ENCODE results near the gene NCKAP5.

NCKAP5 gene

DNA sequence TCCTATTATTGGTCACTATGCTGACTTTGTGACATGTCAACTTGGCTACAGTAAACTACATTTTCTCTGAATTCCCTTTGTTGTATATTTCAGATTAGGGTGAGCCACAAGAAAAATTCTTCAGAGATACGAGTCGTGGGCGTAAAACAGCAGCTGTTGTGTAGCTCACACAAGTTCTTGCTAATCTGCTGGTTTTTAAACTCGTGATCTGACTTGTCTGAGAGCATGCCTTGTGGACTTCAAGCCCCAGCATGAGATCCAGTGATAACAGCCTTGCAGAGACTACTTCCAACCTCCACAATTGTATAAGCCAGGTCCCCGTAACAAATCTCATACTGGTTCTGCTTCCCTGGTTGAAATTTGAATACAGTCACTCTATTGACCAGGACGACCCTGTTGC lies 638.5 kb downstream of the NCKAP5 start:
- intact Hi-C loops (cut with DNase I), result no loop called here
- no peak for DNase-seq

DNA sequence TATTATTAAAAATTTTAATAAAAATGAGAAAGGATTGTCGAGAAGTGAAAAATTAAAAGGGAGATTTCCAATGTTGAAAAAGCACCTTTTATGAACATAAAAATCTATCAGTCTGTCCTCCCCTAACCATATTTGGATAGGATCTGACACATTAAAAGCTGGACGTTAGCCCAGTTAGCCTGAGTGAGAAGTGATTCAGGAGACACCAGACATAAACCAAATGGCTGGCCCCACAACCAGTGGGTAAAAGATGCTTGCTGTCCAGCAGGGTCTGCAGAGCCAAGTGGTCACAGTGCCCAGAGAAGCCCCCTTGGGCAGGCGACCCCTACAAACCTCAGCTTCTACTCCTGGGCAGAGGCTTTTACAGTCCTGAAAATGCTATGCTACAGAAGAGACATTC lies 644.5 kb downstream of the NCKAP5 start:
- DNase-seq, result peak in 1 of 42 donors; percentile 38
- intact Hi-C loops (cut with DNase I), result no loop called here

DNA sequence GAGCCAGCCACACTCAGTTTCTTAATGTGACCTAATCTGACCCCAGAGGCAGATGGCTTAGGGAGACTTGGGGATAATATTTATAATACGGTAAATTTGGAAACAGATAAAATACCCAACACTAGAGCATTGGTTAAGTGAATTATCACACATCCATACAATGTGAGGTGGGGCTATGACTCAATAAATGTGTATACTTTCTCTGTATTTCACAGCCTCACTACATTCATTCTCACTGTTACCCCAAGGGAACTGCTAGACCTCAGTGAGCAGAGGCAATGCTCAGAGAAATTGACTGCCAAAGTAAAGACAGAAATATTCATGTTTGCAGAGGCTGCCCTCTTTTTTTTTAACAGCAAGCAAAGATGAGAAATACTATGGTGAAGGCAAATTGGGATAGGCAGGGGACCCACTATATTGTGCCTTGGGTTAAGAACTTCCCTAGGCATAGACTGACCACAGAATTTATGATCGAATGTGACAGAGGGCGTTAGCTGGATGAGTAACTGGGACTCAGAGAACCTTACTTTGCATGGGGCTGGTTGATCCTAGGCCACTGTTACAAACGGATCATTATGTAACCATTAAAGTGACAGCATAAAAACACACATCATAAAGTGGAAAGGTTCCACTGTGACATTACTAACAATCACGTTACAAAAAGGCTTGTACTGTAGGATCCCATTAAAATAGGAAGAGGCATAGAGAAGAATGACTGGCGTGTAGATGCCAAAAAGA lies 652.3 kb downstream of the NCKAP5 start:
- intact Hi-C loops (cut with DNase I), result no loop called here

DNA sequence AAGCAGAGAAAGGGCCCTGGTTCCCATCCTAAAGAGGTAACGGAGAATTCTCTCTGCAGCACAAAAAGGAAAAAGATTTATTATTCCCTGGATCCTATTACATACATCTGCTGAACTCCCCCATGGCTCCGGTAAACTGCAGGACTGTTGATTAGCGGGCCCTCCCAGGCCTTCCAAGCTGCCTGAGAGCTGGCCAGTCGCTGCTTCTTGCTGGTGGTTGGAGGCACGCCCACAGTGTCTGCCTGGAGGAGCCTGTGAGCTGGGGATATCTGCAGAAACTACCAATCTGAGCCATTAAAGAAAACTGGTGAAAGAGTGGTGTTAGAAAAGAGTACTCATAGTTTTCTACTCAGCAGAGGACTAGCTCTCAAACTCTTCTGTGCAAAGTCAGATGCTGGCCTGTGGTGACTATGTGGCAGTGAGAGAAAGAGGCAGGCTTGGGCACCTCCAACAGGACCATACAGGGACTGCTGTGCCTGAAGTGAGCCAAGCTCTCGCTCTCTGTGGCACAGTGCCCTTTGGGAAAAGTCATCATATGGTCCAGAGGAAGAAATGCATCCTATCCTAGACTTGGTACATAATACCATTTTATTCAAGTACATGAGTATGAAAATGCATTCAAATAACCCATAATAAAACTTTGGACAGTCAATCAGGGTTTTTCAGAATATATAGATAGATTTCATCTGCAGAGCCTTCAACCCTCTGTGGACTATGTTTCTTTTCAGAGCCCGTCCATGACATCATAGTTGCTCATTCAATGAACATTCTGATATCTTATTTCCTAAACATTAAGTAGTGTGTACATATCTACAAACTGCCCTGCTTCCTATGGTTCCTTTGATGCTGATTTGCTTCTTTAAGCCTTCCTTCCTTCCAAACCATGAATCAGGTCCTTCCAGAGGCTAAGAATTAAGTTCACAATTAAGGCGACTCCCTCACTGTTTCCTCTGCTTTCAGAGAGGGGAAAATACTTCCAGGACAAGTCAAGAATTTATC lies 656.2 kb downstream of the NCKAP5 start:
- peak in 27 of 42 donors; percentile 5 to 63 (median 23) for DNase-seq

More for the DNA sequence above, 652.3 kb downstream of the NCKAP5 start:
- DNase-seq, result no peak

DNA sequence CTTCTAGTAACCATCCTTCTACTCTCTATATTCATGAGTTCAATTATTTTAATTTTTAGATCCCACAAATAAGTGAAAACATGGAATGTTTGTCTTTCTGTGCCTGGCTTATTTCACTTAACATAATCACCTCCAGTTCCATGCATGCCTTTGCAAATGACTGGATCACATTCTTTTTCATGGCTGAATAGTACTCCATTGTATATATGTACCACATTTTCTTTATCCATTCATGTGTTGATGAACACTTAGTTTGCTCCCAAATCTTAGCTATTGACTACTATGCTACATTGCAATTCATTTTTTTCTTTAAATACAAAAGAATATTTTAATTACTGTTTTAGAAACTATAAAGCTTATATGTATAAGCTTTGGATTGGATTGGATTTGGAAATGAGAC lies 657.8 kb downstream of the NCKAP5 start:
- DNase-seq, result no peak
- intact Hi-C loops (cut with DNase I), result no loop called here

More for the DNA sequence above, 656.2 kb downstream of the NCKAP5 start:
- intact Hi-C loops (cut with DNase I), result no loop called here

DNA sequence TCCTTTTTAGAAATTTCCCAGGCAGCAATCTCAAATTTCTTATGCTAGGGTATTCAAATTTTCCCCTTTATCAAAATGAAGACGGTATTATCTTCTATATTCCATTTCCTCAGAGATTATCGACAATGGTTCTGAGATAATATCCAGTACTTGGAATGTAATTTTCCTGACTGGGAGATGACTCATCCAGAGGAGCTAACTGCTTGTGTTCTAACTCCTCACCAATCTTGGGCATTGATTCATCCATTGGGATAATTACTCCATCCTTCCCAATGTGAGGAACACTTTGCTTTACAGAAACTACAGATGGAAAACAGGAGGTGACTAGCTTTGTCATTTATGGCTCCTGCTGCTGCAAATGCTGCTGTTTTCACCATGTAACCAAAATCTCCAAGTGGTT lies 658.8 kb downstream of the NCKAP5 start:
- intact Hi-C loops (cut with DNase I), result no loop called here
- DNase-seq, result no peak

DNA sequence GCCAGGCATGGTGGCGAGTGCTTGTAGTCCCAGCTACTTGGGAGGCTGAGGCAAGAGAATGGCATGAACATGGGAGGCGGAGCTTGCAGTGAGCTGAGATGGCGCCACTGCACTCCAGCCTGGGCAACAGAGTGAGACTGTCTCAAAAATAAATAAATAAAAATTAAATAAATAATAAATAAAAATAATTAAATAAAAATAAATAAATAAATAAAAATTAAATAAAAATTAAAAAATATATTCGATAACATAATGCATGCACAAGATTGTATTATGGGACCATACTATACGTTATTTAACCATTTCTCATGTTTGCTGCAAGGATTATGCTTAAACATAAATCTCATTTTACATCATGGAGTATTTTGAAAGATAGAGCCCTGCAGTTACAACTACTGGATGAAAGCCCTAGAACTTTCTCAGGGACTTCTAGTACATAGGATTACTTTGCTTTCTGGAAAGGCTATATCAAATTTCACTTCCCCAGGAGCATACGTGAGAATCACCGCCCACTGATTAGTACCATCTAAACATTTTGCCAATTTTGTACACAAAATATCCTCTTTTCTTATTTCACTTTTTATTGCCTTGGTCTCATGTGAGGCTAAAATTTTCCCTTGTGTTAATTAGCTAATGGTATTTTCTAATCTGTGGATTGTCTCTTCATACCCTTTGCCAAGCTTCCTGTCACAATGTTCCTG lies 664.0 kb downstream of the NCKAP5 start:
- intact Hi-C loops (cut with DNase I), result no loop called here
- no peak for DNase-seq

DNA sequence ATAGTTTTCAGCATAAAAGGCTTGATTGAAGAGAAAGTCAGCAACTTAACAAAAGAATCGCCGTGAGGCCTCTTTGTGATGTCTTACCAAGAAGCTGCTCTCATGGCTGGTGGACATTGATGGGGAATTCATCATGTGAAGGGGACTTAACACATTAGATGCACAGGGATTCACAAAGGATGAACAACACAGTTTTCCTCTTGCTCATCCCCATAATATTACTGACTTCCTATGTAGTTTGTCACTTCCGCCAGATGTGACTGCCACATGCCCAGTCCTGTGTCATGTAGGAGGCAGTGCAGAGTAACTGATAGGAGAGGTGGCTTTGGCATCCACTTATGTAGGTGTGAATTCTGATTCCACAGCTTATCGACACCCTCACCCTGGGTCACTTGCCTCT lies 665.6 kb downstream of the NCKAP5 start:
- no peak for DNase-seq
- intact Hi-C loops (cut with DNase I), result no loop called here

DNA sequence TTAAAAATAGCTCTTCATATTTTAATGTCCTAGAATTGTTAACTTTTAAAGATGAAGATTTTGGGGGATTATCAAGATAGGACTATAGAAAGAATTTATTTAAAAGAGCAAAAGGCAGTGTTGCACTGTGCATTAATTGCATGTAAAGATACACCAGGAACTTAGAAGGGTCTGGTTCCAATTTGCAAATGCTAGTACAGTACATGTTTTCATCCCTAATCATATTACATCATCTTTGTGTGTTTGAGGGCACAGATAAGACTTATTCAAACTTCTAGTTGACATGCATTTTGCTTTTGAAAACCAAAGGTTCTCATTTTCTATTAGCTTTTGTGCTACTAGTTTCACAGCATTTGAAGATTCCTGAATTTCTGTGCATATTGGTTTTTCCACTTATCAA lies 666.6 kb downstream of the NCKAP5 start:
- intact Hi-C loops (cut with DNase I), result no loop called here

DNA sequence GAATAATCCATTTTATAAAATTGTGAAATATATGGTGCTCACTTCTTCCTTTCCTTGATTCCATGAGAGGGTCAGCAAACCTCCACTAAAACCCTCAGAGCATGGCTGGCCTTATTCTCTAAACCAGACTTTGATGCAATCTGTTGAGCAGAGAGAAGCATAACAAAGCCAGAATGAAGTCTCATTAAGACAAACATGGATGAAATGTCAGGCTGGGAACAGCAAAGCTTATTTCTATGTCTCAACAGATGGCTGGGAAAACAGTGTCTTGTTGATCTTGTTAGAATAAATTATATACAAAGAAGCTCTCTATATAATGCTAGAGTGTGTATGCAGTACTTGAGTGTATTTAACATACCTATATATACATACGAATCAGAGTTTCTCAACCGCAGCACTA lies 671.2 kb downstream of the NCKAP5 start:
- intact Hi-C loops (cut with DNase I), result no loop called here
- DNase-seq, result no peak

More for the DNA sequence above, 666.6 kb downstream of the NCKAP5 start:
- no peak for DNase-seq

DNA sequence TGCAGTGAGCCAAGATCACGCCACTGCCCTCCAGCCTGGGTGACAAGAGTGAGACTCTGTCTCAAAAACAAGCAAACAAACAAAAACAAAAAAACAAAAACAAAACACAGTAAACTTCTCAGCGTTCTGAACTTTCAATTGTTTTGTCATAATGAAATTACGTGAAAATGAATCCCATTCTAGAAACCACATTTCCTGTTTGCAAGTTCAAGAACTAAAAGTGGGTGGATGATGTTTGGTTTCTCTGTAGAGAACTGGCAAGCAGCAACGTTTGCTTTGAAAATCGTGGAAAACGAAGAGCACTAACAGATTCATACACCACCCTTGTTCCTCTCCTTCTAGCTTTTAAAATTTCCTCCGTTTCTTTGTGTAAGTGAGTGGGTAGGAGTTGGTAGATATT lies 672.2 kb downstream of the NCKAP5 start:
- intact Hi-C loops (cut with DNase I), result no loop called here
- DNase-seq, result no peak

DNA sequence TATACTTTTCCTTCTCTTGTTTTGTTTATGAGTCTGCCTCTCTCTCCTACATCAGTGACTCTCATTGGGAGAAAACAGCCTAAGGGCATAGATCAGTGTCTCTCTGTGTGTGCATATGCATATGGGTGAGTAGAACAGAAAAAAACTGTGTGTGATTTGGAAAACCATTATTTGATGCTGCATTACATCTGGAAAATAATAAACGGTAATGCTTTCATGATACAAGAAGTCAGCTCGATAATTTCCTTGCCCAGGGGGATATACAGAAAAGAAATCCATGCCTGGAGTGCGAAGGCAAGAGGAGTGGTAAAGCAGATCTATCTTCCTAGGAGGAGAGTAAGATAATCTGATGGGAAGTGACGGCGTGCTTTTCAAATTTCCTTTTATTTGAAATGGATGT lies 676.8 kb downstream of the NCKAP5 start:
- intact Hi-C loops (cut with DNase I), result no loop called here
- no peak for DNase-seq

DNA sequence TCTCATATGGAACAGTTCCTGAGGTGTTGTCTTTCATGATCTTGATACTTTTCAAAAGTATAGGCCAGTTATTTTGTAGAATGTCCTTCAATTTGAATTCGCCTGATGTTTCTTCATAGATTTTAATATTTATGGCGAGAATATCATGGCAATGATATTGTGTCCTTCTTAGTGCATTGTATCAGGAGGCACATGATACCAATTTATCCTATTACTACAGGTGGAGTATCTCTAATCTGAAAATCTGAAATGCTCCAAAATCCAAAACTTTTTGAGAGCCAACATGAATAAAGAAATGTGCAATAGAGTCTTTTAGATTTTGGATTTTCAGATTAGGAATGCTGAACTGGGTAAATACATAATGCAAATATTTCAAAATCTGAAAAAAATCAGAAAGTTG lies 681.7 kb downstream of the NCKAP5 start:
- intact Hi-C loops (cut with DNase I), result no loop called here
- DNase-seq, result no peak

DNA sequence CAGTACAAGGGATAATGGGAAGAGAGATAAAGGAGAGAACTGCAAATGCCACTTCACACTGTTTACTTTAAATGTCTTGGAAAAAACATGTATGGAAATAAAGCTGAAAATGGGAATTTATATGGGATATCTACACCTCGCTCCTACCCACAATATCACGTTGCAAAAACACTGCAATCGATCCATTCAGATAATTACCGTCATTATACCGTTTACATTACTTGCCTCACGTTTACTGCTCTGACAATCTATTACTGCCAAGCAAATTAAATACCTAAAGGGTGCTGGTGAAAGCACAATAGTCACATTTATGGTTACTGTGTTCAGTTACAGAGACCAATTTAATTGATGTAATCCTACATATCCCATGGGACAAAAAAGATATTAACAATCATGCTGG lies 683.6 kb downstream of the NCKAP5 start:
- DNase-seq, result no peak
- intact Hi-C loops (cut with DNase I), result no loop called here

DNA sequence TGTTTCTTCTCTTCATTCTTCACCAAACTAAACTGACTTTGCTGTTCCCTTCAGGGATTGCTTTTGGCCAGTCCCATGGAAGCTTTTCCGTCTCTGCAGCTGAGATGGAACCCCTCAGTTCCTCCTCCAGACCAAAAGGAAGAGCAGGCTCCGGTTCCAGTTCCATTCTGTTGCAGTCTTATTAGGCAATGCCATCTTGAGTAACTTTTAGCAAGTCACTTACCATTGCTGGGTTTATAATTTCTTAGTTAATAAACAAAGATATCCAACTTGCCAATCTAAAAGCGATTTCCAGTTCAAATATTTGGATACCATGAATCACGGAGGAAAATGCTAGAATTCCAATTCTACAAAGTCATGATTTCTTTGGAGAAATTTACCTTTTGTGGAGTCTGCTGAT lies 684.0 kb downstream of the NCKAP5 start:
- DNase-seq, result no peak
- intact Hi-C loops (cut with DNase I), result no loop called here

DNA sequence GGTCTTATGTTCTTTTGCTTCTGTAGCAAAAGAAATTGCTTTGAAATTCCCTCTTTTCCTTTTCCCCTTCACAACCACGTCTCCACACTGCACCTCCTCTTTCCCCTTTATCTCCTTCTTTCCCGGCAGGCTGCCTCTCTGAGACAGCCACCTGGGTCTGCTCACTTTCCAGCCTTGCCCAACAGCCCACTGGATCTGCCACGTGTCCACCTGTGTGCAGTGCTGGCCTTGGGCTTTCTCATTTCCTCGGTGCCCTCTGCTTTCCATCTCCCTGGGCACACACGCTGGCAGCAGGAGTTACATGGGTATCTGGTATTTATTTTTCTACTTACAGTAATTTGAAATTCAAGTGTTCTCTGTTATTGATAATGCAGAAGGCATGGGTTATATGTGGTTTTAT lies 684.8 kb downstream of the NCKAP5 start:
- intact Hi-C loops (cut with DNase I), result no loop called here
- no peak for DNase-seq

DNA sequence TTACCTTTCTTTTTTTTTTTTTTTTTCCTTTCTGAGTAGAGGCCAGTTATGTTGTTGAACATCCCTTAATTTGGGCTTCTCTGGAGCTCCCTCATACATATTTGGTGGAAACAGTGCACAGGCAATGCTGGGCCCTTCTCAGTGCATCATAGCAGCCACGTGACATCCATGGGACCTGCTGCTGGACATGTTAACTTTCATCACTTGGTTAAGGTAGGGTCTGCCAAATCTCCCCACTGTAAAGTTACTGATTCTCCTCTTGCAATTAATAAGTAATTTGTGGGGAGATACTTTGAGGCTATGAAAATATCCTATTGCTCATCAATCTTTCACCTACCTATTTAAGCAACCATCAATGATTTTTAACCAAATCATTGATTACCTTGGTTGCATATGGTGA lies 686.7 kb downstream of the NCKAP5 start:
- DNase-seq, result no peak
- intact Hi-C loops (cut with DNase I), result no loop called here

DNA sequence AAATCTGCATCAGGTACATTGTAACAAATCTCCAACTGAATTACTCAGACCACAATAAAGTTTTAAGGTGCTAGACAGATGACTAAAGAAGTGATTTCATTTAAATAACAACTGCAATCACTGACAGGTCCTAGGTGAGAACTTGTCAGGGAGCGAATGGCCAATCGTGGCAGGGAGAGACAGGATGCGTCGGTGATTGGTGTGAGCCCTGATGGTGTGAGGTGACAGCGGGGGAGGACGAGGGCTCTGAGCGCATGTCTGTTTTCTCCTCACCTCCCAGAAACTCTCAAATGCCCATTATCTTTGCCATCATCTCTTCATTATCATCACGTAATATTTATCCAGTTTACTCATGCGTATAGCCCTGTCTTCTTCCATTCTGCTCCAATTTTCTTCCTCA lies 690.3 kb downstream of the NCKAP5 start:
- intact Hi-C loops (cut with DNase I), result no loop called here
- DNase-seq, result no peak

DNA sequence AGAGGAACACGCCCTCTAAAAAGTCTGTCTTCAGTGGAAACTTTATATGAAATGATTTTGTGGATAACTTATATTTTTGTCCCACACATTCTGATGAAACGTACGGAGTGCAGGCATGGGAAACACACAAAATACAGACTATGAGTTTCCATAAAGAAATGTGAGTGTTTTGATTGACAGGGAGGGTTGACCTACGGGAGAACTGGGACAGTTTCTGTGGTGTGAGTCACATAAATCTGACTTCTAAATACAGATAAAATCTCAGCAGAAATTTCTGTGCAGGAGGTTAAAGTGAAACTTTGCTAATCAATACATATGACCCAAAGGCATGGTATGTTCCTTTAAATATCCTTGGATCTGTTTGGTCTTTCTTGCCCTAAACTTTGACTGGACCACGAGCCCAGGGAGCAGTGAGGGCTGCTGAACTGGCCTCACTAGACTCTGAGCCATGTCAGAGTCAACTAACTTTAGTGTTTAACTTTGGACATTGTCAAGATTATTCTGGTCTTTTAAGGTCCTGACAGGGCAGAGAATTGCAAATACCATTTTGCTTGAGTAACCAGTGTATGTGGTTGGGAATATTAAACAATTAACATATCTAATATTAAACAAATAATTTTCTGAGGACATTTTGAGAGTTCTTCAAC lies 691.4 kb downstream of the NCKAP5 start:
- DNase-seq, result no peak
- intact Hi-C loops (cut with DNase I), result no loop called here
